Skeletal muscle satellite cell (primary cell): ENCODE data around the gene CA4.
"Not testable (repeated sequence)": the region's sequence is repeated elsewhere in the genome, so short reads cannot be mapped to it uniquely, and the experiment has no call there.

Experiments used
- H3K27me3 ChIP-seq: 2 replicates; pipeline ENCODE4 v1.7.0; 2013; ENCODE audit warnings: low read length; ENCODE audit not compliant: control insufficient read depth, insufficient read depth
- H3K36me3 ChIP-seq: 2 replicates; pipeline ENCODE4 v1.7.0; 2013; ENCODE audit warnings: mild to moderate bottlenecking, control low read depth, low read length; ENCODE audit not compliant: insufficient read depth
- H3K4me1 ChIP-seq: 2 replicates; pipeline ENCODE4 v1.7.0; 2013; ENCODE audit warnings: low read length; ENCODE audit not compliant: control insufficient read depth, insufficient read depth
- H3K4me2 ChIP-seq: 2 replicates; pipeline ENCODE4 v1.7.0; 2013; ENCODE audit warnings: mild to moderate bottlenecking, low read length
- H3K4me3 ChIP-seq: 2 replicates; pipeline ENCODE4 v1.7.0; 2013; ENCODE audit warnings: low read length
- H3K9ac ChIP-seq: 2 replicates; pipeline ENCODE4 v1.7.0; 2013; ENCODE audit warnings: mild to moderate bottlenecking, low read depth, low read length, moderate library complexity
- H3K9me3 ChIP-seq: replicated peaks from 2 replicates; pipeline ENCODE4 v1.7.0; 2013; ENCODE audit warnings: mild to moderate bottlenecking, control low read depth, low read length

CA4 gene

GRCh38 chr17:60170835-60171752 is 21.3 kb downstream of the CA4 start:
- Histone ChIP-seq H3K9me3 (no peaks in the 10 kb centered on the region), H3K9ac (no peak overlapping the region), H3K36me3 (peaks cover 5% of the 10 kb centered on the region), H3K4me1 (peaks cover 11% of the 10 kb centered on the region), H3K4me3 (no peak overlapping the region), H3K27me3 (peaks cover 6% of the 10 kb centered on the region), H3K4me2 (no peak overlapping the region)

GRCh38 chr17:60171753-60172079 is 21.9 kb downstream of the CA4 start:
- peaks cover 11% of the 10 kb centered on the region for H3K4me1 ChIP-seq
- H3K4me2 ChIP-seq: no peak overlapping the region
- peaks cover 6% of the 10 kb centered on the region for H3K27me3 ChIP-seq
- peaks cover 5% of the 10 kb centered on the region for H3K36me3 ChIP-seq
- H3K9ac ChIP-seq: no peak overlapping the region
- no peak overlapping the region for H3K4me3 ChIP-seq
- H3K9me3 ChIP-seq: no peaks in the 10 kb centered on the region

GRCh38 chr17:60173304-60173819 is 23.6 kb downstream of the CA4 start:
- H3K27me3 ChIP-seq: no peaks in the 10 kb centered on the region
- H3K4me3 ChIP-seq: no peak overlapping the region
- H3K9ac ChIP-seq: no peak overlapping the region
- peaks cover 8% of the 10 kb centered on the region for H3K36me3 ChIP-seq
- peaks cover 11% of the 10 kb centered on the region for H3K4me1 ChIP-seq
- H3K4me2 ChIP-seq: no peak overlapping the region
- H3K9me3 ChIP-seq: no peaks in the 10 kb centered on the region

GRCh38 chr17:60174035-60174434 is 24.3 kb downstream of the CA4 start:
- no peaks in the 10 kb centered on the region for H3K27me3 ChIP-seq
- H3K4me1 ChIP-seq: peaks cover 11% of the 10 kb centered on the region
- H3K4me2 ChIP-seq: no peak overlapping the region
- no peak overlapping the region for H3K9ac ChIP-seq
- H3K4me3 ChIP-seq: no peak overlapping the region
- H3K36me3 ChIP-seq: peaks cover 10% of the 10 kb centered on the region
- no peaks in the 10 kb centered on the region for H3K9me3 ChIP-seq

- H3K4me1 ChIP-seq: peaks cover 11% of the 10 kb centered on the region
- H3K36me3 ChIP-seq: peaks cover 10% of the 10 kb centered on the region
- not testable (repeated sequence) for H3K9ac ChIP-seq, H3K4me2 ChIP-seq, H3K9me3 ChIP-seq, H3K27me3 ChIP-seq, H3K4me3 ChIP-seq
Observed at GRCh38 chr17:60174767-60175166, 25.0 kb downstream of the CA4 start.

GRCh38 chr17:60176763-60177162 is 27.0 kb downstream of the CA4 start:
- H3K4me1 ChIP-seq, H3K27me3 ChIP-seq, H3K4me2 ChIP-seq, H3K4me3 ChIP-seq, H3K9ac ChIP-seq, H3K9me3 ChIP-seq: not testable (repeated sequence)
- H3K36me3 ChIP-seq: peaks cover 22% of the 10 kb centered on the region

- H3K4me1 ChIP-seq, H3K27me3 ChIP-seq, H3K9me3 ChIP-seq, H3K4me3 ChIP-seq, H3K9ac ChIP-seq, H3K4me2 ChIP-seq: not testable (repeated sequence)
- peaks cover 21% of the 10 kb centered on the region for H3K36me3 ChIP-seq
Observed at GRCh38 chr17:60178180-60178579, 28.4 kb downstream of the CA4 start.

- H3K36me3 ChIP-seq: peaks cover 28% of the 10 kb centered on the region
- not testable (repeated sequence) for H3K27me3 ChIP-seq, H3K4me3 ChIP-seq, H3K9me3 ChIP-seq, H3K9ac ChIP-seq, H3K4me2 ChIP-seq, H3K4me1 ChIP-seq
Observed at GRCh38 chr17:60180380-60180779, 30.6 kb downstream of the CA4 start.

- not testable (repeated sequence) for H3K4me2 ChIP-seq, H3K9ac ChIP-seq, H3K4me3 ChIP-seq, H3K9me3 ChIP-seq, H3K27me3 ChIP-seq
- peaks cover 14% of the 10 kb centered on the region for H3K4me1 ChIP-seq
- H3K36me3 ChIP-seq: peaks cover 40% of the 10 kb centered on the region
Observed at GRCh38 chr17:60186372-60186771, 36.6 kb downstream of the CA4 start.

- not testable (repeated sequence) for H3K9ac ChIP-seq, H3K27me3 ChIP-seq, H3K4me3 ChIP-seq, H3K9me3 ChIP-seq, H3K4me2 ChIP-seq
- Histone ChIP-seq H3K36me3 (peaks cover 37% of the 10 kb centered on the region), H3K4me1 (peaks cover 14% of the 10 kb centered on the region)
Observed at GRCh38 chr17:60186846-60187745, 37.3 kb downstream of the CA4 start.

- Histone ChIP-seq H3K9ac (no peak overlapping the region), H3K36me3 (peaks cover 41% of the 10 kb centered on the region), H3K4me3 (no peak overlapping the region)
Observed at GRCh38 chr17:60188759-60189158, 39.0 kb downstream of the CA4 start.

More at GRCh38 chr17:60188759-60189158, 39.0 kb downstream of the CA4 start:
- Histone ChIP-seq H3K4me2 (no peak overlapping the region), H3K27me3 (no peaks in the 10 kb centered on the region), H3K9me3 (no peaks in the 10 kb centered on the region), H3K4me1 (peaks cover 14% of the 10 kb centered on the region)
